Renal cortex interstitium (tissue), 11 donors: ENCODE measurements around the gene RHBDD3. TPM values are rescaled to one million over a fixed set of nuclear protein-coding genes. Genes with fewer than 3 reads are reported as not detected.
"Not testable (repeated sequence)": the region's sequence is repeated elsewhere in the genome, so short reads cannot be mapped to it uniquely, and the experiment has no call there.

Source experiments
- DNase-seq, 11 donors: peaks; one replicate each; pipeline ENCODE4 v3.0.0-alpha.2; 2013; ENCODE audit warnings: low read depth in 9 of 11, low spot score in 4 of 11; ENCODE audit errors: extremely low read depth in 1 of 11
- polyA plus RNA-seq, 3 donors: library from polyadenylated mRNA; unstranded; fragments of 120-200 nt; gene quantifications; one replicate each; pipeline ENCODE4 v1.2.1, GENCODE V29; 2013; ENCODE audit not compliant: insufficient read length in 3 of 3

The RHBDD3 gene
- polyA plus RNA-seq, 3 donors = 21.4 to 35.0 (median 32.4) TPM

DNA sequence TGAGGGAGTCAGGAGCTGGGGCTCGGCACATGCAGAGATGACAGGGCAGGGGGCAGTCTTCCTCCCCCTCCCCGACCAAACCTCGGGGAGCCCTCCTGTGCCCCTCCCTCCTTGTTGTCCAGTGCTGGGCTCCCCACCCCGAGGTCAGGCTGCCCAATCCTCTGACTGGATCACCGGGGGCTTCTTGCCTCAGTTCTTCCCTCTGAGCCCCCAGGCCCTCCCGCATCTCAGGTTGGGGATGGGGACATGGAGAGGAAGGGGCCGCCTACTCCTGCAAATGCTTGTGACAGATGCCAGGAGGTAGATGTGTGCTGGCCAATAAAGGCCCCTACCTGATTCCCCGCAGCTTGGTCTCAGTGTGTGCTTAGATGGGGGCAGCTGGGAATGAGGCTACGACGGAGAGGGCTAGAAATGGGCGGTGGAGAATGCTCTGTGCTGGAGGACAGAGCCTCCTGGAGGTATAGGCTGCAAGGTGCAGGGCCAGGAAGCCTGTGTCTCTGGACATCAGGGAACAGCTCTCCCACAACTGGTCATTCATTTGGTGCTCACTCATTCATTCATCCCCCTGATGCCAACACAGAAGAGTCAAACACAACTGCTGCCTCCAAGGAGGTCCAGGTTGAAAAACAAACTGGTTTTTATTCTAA is 8.4 kb downstream of the RHBDD3 start:
- DNase-seq = no peak

GRCh38 chr22:29258407-29259252 is 9.2 kb downstream of the RHBDD3 start:
- no peak for DNase-seq

DNA sequence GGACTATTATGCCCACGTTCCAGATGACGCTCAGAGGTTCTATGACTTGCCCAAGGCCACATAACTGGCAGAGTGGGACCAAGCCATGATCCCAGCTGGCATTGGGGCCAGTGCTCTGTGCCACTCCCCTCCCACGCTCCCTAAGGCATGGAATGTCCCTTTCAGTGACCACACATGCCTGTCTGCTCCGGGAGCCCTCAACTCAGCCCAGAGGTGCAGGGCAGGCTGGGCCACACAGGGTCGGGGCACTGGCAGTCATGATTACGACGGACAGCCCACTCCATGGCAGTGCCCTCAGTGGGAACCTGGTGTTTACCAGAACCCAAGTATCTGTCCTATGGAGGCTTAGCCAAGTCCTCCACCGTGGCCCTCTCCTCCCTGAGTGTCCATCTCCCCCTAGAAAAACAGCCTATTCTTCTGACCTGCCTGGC is 10.0 kb downstream of the RHBDD3 start:
- DNase-seq = no peak

DNA sequence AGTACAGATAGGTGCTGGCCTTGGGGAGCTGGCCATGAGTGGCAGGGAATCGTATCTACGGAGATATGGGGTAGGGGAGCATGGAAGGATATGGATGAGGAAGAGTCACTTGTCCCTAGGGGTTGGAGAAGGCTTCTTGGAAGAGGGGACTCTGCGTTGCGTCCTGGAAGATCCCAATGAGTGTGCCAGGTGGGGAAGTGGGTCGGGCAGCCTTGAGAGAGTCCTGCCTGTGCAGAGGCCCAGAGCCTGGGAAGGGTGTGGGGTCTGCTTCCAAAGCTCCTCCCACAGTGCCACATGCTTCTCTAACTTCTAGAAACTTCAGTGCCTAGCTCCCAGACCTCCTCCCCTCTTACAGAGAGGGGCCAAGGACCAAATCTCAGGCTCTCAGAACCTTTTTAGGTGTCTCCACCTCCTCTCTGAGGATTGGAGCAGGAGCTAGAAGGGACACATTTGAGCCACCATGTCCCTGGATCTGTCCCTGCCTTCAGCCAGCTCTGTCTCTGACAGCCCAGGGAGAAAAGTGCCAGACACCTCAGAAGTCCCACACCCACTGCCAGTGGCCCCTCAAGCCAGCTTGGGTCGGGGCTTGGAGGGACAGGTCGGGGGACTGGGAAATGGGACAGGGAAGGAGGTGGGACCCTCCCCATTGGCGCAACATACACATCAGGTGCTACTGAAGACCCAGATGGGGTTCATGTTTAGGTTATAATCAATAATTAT is 11.0 kb downstream of the RHBDD3 start:
- no peak for DNase-seq

DNA sequence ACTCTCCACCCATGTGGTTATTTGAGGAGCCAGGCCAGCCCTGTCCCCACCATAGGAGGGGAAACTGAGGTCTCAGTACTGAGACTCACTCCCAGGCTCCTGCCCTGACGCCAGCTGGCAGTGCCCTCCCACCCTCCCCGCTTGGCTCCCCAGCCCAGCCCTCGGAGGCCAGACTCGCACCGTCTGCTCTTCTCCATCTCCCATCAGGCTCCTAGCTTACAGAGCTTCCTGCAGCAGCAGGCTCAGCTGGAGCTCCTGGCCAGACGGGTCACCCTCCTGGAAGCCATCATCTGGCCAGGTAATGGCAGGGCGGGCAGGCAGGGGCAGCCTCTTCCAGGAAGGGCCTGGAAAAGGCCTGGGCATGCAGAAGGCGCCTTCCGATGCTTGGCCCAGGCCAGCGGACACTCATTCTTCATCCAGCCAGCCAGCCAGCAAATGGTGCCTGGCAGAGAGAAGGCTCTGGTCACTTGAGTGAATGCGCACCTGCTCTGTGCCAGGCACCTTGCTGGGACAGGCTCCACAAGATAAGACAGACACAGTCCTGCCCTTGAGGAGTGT is 12.6 kb downstream of the RHBDD3 start:
- DNase-seq = no peak

GRCh38 chr22:29254286-29254660 is 13.5 kb downstream of the RHBDD3 start:
- no peak for DNase-seq

GRCh38 chr22:29253561-29254285 is 14.1 kb downstream of the RHBDD3 start:
- no peak for DNase-seq

- DNase-seq = no peak
Measured at GRCh38 chr22:29251981-29252911, 15.5 kb downstream of the RHBDD3 start.

DNA sequence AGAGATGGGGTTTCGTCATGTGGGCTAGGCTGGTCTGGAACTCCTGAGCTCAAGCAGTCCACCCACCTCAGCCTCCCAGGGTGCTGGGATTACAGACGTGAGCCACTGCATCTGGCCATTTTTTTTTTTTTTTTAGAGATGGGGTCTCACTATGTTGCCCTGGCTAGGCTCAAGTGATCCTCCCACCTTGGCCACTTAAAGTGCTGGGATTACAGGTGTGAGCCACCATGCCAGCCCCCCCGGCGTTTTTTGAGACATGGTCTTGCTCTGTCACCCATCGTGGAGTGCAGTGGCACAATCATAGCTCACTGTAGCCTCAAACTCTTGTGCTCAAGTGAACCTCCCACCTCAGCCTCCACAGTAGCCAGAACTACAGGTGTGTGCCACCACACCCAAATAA is 16.5 kb downstream of the RHBDD3 start:
- DNase-seq = no peak

DNA sequence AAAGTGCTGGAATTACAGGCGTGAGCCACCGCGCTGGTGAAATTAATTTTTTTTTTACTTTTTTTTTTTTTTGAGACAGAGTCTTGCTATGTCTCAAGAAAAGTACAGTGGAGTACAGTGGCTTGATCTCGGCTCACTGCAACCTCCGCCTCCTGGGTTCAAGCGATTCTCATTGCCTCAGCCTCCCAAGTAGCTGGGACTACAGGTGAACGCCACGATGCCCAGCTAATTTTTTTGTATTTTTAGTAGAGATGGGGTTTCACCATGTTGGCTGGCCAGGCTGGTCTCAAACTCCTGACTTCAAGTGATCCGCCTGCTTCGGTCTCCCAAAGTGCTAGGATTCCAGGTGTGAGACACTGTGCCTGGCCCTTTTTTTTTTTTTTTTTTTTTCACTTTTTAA is 19.9 kb downstream of the RHBDD3 start:
- not testable (repeated sequence) for DNase-seq

- peak in 7 of 11 donors; percentile 43 to 60 (median 53) for DNase-seq
Measured at GRCh38 chr22:29245626-29246385, 22.0 kb downstream of the RHBDD3 start.

DNA sequence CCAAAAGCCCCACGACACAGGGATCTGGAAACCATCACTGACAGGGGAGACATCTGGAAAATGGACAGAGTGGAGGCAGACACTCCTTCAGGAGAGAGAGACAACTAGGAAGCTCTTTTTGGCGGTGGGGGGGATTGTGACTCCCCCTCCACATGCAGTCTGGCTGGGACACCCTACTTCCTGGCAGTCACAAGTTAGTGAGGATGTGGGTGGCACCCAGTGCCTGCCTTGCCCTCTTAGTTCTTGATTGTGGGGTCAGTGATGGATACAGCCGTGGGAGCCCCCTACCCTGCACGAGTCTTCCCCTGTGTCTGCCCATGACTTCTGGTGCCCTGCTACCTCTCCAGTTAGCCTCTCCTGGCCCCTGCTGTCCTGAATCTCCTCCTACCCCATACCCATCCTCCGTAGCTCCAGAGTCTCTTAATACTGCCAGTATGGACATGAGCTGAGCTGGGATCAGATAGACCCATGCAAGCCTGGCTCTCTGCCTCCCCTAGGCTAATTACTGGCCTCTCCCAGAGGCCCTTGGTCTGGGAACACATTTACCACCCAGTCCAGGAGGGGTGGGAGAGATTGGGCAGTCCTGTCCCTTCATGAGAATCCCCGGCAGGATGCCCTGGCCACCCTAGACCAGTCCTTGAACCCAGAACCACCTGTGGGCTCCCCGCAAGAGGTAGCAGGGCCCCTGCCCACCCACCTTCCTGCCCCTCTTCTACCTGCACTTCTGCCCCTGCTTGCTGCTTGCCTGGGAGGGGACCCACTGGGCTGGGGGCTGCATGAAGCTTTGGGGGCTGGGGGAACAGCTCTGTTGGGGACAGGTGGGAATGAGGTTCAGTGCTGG is 22.8 kb downstream of the RHBDD3 start:
- no peak for DNase-seq

DNA sequence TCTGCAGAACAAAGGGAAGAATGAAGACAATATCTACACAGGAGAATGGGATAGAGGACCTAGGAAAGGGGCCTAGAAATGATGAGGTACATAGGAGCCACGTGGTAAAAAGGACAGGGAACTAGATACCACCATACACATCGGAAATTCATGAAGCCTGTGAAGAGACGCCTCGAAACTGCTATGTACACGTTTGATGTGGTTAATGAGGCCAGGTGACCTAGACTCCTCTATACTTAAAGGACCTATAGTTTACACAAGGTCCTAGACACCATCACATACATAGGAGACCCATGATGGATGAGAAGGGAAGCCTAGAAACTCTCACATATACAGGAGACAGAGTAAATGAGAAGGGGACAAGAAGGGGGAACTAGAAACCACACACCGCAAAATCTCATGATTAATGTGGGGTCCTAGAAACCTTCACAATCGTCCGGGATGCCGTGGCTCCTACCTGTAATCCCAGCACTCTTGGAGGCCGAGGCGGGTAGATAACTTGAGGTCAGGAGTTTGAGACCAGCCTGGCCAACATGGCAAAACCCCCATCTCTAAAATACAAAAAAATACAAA is 23.8 kb downstream of the RHBDD3 start:
- no peak for DNase-seq

- peak in 2 of 11 donors; percentile 7 to 24 for DNase-seq
Measured at GRCh38 chr22:29240481-29240880, 27.3 kb downstream of the RHBDD3 start.

GRCh38 chr22:29233277-29233877 is 34.4 kb downstream of the RHBDD3 start:
- DNase-seq = no peak
